RWPE1 (cell line): ENCODE measurements around the gene SEC61A2.

ENCODE experiments used
- CTCF ChIA-PET: fragments of 350-600 bp; sonication (Branson Sonifier 250); formaldehyde crosslinking; extraction: SDS; loops from one replicate; lab custom pipeline; 2021; lab: Yijun Ruan, JAX
- POLR2A ChIA-PET: fragments of 400-600 bp; formaldehyde crosslinking; extraction: SDS; loops from one replicate; lab custom pipeline; 2020; ENCODE audit warnings: antibody characterized with exemption; ENCODE audit not compliant: low non-redundant PET; lab: Yijun Ruan, JAX
- DNase-seq: peaks from one replicate; pipeline ENCODE4 v3.0.0; 2012; ENCODE audit warnings: low spot score
- H3K27ac ChIP-seq: fragments of 450-650 bp; 2 replicates; pipeline ENCODE4 v1.5.1; 2017
- TF ChIP-seq, protein P1 (sequence below): fragments of 450-650 bp; conservative IDR thresholded peaks from 2 replicates; pipeline ENCODE4 v1.5.1; 2017; ENCODE audit warnings: low read depth, mild to moderate bottlenecking

The SEC61A2 gene

DNA sequence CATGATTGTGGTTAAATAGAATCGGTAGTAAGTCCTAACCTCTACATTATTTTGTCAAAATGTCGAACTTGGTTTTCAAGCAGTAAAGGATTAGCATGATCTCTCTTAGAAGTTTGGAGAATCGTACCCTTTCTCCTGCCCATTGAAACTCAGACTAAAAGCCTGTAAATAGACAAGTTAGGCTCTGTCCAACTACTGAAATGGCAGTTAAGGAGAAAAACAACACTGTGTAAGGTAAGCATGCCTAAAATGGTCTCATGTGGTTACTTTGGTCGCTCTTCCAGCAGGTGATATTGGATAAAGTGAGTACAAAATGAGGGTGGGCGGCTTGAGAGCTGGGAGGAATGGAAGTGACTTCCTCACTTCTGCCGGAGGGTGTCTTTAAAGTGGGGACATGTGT lies 25.0 kb downstream of the SEC61A2 start:
- TF ChIP-seq, protein P1, sequence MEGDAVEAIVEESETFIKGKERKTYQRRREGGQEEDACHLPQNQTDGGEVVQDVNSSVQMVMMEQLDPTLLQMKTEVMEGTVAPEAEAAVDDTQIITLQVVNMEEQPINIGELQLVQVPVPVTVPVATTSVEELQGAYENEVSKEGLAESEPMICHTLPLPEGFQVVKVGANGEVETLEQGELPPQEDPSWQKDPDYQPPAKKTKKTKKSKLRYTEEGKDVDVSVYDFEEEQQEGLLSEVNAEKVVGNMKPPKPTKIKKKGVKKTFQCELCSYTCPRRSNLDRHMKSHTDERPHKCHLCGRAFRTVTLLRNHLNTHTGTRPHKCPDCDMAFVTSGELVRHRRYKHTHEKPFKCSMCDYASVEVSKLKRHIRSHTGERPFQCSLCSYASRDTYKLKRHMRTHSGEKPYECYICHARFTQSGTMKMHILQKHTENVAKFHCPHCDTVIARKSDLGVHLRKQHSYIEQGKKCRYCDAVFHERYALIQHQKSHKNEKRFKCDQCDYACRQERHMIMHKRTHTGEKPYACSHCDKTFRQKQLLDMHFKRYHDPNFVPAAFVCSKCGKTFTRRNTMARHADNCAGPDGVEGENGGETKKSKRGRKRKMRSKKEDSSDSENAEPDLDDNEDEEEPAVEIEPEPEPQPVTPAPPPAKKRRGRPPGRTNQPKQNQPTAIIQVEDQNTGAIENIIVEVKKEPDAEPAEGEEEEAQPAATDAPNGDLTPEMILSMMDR: no peak
- POLR2A ChIA-PET: no interaction called here
- no peak for DNase-seq
- CTCF ChIA-PET: interaction anchor here (0.5 kb wide), 1 partner anchor 295 kb away, joined by 3 read pairs; no protein-coding TSS in a partner anchor
- H3K27ac ChIP-seq: no peak overlapping the region

GRCh38 chr10:12156367-12157123 lies 27.1 kb downstream of the SEC61A2 start:
- CTCF ChIA-PET: no interaction called here
- POLR2A ChIA-PET: no interaction called here
- no peak for DNase-seq
- TF ChIP-seq, protein P1: no peak
- H3K27ac ChIP-seq: no peak overlapping the region

GRCh38 chr10:12158111-12158510 lies 28.6 kb downstream of the SEC61A2 start:
- TF ChIP-seq, protein P1: no peak
- no peak overlapping the region for H3K27ac ChIP-seq
- no peak for DNase-seq
- ChIA-PET POLR2A (no interaction called here), CTCF (interaction anchor here (0.6 kb wide), 1 partner anchor 211 kb away, joined by 9 read pairs; no protein-coding TSS in a partner anchor)

DNA sequence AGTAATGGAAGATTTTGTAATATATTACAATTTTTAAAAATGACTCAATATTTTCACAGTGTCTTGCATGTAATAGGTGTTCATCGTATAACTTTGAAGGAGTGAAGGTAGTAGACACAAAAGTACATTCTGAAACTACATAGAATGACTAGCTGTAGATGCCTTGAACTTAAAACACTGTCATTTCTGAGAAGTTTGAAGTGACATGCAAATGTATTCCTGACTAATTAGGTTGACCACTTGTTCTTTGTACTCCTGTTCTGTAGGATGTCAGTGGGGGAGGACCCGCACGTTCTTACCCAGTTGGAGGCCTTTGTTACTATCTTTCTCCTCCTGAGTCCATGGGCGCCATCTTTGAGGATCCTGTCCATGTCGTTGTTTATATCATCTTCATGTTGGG lies 31.2 kb downstream of the SEC61A2 start:
- ChIA-PET POLR2A (no interaction called here), CTCF (no interaction called here)
- H3K27ac ChIP-seq: no peak overlapping the region
- TF ChIP-seq, protein P1: no peak
- DNase-seq: no peak

GRCh38 chr10:12162927-12163326 lies 33.5 kb downstream of the SEC61A2 start:
- TF ChIP-seq, protein P1: no peak
- ChIA-PET CTCF (interaction anchor here (0.5 kb wide), 1 partner anchor 172 kb away, joined by 4 read pairs; no protein-coding TSS in a partner anchor), POLR2A (interaction anchor here (0.6 kb wide), 1 partner anchor 1152 kb away, joined by 3 read pairs; no protein-coding TSS in a partner anchor)
- no peak for DNase-seq
- H3K27ac ChIP-seq: no peak overlapping the region

DNA sequence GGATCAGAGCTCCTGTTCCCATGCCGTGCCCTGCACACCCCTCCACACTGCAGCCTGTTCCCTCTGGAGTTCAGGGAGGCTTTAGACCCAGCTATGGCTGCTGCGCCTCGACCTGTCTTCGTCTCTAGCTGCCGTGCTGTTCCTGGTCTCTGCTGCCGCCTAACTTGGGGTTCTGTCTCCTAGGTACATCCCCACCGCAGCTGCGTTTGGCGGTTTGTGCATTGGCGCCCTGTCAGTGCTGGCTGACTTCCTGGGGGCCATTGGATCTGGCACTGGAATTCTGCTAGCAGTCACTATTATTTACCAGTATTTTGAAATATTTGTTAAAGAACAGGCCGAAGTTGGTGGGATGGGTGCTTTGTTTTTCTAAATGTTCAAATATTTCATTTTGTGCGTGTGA lies 34.6 kb downstream of the SEC61A2 start:
- CTCF ChIA-PET: no interaction called here
- no peak overlapping the region for H3K27ac ChIP-seq
- POLR2A ChIA-PET: no interaction called here
- DNase-seq: no peak
- TF ChIP-seq, protein P1: no peak
